HG03565 (cell line): ENCODE results near the gene ENTPD3.
A peak's percentile ranks its signal among the peaks of the same experiment; 100 is the strongest.

ENCODE experiments used
- ATAC-seq: cut with Tn5 transposase; IDR thresholded peaks from one replicate; pipeline ENCODE4 v1.9.1; 2021; ENCODE audit warnings: mild to moderate bottlenecking, moderate library complexity; ENCODE audit not compliant: unreplicated experiment

The ENTPD3 gene

GRCh38 chr3:40404591-40405198, 17.7 kb downstream of the ENTPD3 start:
- no peak for ATAC-seq

- ATAC-seq, result no peak
Measured at GRCh38 chr3:40407007-40407406, 20.0 kb downstream of the ENTPD3 start.

GRCh38 chr3:40407611-40408010, 20.6 kb downstream of the ENTPD3 start:
- no peak for ATAC-seq

GRCh38 chr3:40414270-40414669, 27.3 kb downstream of the ENTPD3 start:
- no peak for ATAC-seq

- no peak for ATAC-seq
Measured at GRCh38 chr3:40417845-40418543, 31.0 kb downstream of the ENTPD3 start.

- no peak for ATAC-seq
Measured at GRCh38 chr3:40422861-40423260, 35.9 kb downstream of the ENTPD3 start.

- no peak for ATAC-seq
Measured at GRCh38 chr3:40427045-40427669, 40.2 kb downstream of the ENTPD3 start.

GRCh38 chr3:40432793-40433192, 45.8 kb downstream of the ENTPD3 start:
- ATAC-seq, result no peak

- no peak for ATAC-seq
Measured at GRCh38 chr3:40437889-40438288, 50.9 kb downstream of the ENTPD3 start.

GRCh38 chr3:40445062-40445461, 58.1 kb downstream of the ENTPD3 start:
- ATAC-seq, result no peak

- no peak for ATAC-seq
Measured at GRCh38 chr3:40445880-40446279, 58.9 kb downstream of the ENTPD3 start.

GRCh38 chr3:40450438-40450837, 63.5 kb downstream of the ENTPD3 start:
- ATAC-seq, result no peak

- ATAC-seq, result no peak
Measured at GRCh38 chr3:40451551-40451950, 64.6 kb downstream of the ENTPD3 start.

- ATAC-seq, result no peak
Measured at GRCh38 chr3:40452057-40452456, 65.1 kb downstream of the ENTPD3 start.

GRCh38 chr3:40452562-40452875, 65.5 kb downstream of the ENTPD3 start:
- ATAC-seq, result no peak

GRCh38 chr3:40452876-40453730, 66.1 kb downstream of the ENTPD3 start:
- peak; percentile 87 for ATAC-seq

GRCh38 chr3:40453933-40454332, 66.9 kb downstream of the ENTPD3 start:
- ATAC-seq, result no peak

- ATAC-seq, result no peak
Measured at GRCh38 chr3:40455328-40455727, 68.3 kb downstream of the ENTPD3 start.

GRCh38 chr3:40456279-40456939, 69.4 kb downstream of the ENTPD3 start:
- ATAC-seq, result no peak

GRCh38 chr3:40456940-40457823, 70.2 kb downstream of the ENTPD3 start, which contains the start of gene RPL14:
Gene RPL14 (plus strand): TSS chr3:40457339. CDS start chr3:40457472, 133 bp downstream.
- peak; percentile 56 for ATAC-seq
